BLaER1 treated with 17β-estradiol and CSF1 and Interleukin-3, amounts not matched to agents 10 nM and 100 nM (cell line): ENCODE results near the gene DKKL1.

Experiments used
- H3K27ac ChIP-seq, 11 experiments: shearing (Covaris generic); formaldehyde crosslinking; 2 replicates each; pipeline ENCODE4 v1.8.1; 2022
- H3K27me3 ChIP-seq, 11 experiments: shearing (Covaris generic); formaldehyde crosslinking; 2 replicates each; pipeline ENCODE4 v1.8.1; 2022
- H3K36me3 ChIP-seq, 11 experiments: shearing (Covaris generic); formaldehyde crosslinking; 2 replicates each; pipeline ENCODE4 v1.8.1; 2022
- H3K4me1 ChIP-seq, 10 experiments: shearing (Covaris generic); formaldehyde crosslinking; 2 replicates each; pipeline ENCODE4 v1.8.1; 2022
- H3K4me2 ChIP-seq, 11 experiments: shearing (Covaris generic); formaldehyde crosslinking; 2 replicates each; pipeline ENCODE4 v1.8.1; 2022
- H3K4me3 ChIP-seq, 10 experiments: shearing (Covaris generic); formaldehyde crosslinking; 2 replicates each; pipeline ENCODE4 v1.8.1; 2022
- H3K9ac ChIP-seq, 11 experiments: shearing (Covaris generic); formaldehyde crosslinking; 2 replicates each; pipeline ENCODE4 v1.8.1; 2022
- H3K9me3 ChIP-seq, 11 experiments: shearing (Covaris generic); formaldehyde crosslinking; replicated peaks in 1 of 11; 2 replicates each; pipeline ENCODE4 v1.8.1; 2022
- H4K20me1 ChIP-seq, 11 experiments: shearing (Covaris generic); formaldehyde crosslinking; 2 replicates each; pipeline ENCODE4 v1.8.1; 2022
- Cebpa-rat ChIP-seq, 11 experiments: shearing (Covaris generic); IDR thresholded peaks; 2 replicates each; pipeline ENCODE4 v1.8.1; 2022

DKKL1 gene

GRCh38 chr19:49390929-49391359, 27.3 kb downstream of the DKKL1 start:
- H3K36me3 ChIP-seq: no peaks in the 10 kb centered on the region
- H3K9me3 ChIP-seq: no peaks in the 10 kb centered on the region
- H3K27me3 ChIP-seq: peaks cover 0 to 19% (median 7%) of the 10 kb centered on the region in 11 experiments; a peak in 9 of 22 replicates
- peak overlapping the region in 7 of 11 experiments; percentile 19 to 49 (median 35); a peak in 11 of 22 replicates for H3K4me2 ChIP-seq
- H3K4me1 ChIP-seq: peaks cover 11 to 70% (median 41%) of the 10 kb centered on the region in 10 experiments
- 0 out of 22 replicates have a peak overlapping the region, but pooled peaks of 1 of the 11 experiments have one; percentile 7 for H3K9ac ChIP-seq
- H4K20me1 ChIP-seq: peaks cover 0 to 9% (median 0%) of the 10 kb centered on the region in 11 experiments; a peak in 1 of 22 replicates
- H3K4me3 ChIP-seq: no peak overlapping the region
- H3K27ac ChIP-seq: no peak overlapping the region
- TF ChIP-seq Cebpa-rat (IDR thresholded peaks at IDR 0.05): no peak

- H3K27me3 ChIP-seq: peaks cover 0 to 19% (median 7%) of the 10 kb centered on the region in 11 experiments; a peak in 9 of 22 replicates
- H4K20me1 ChIP-seq: peaks cover 0 to 9% (median 0%) of the 10 kb centered on the region in 11 experiments; a peak in 1 of 22 replicates
- H3K4me3 ChIP-seq: no peak overlapping the region
- no peak for TF ChIP-seq Cebpa-rat (IDR thresholded peaks at IDR 0.05)
- H3K4me1 ChIP-seq: peaks cover 11 to 71% (median 44%) of the 10 kb centered on the region in 10 experiments
- no peak overlapping the region for H3K9ac ChIP-seq
- H3K4me2 ChIP-seq: peak overlapping the region in 10 of 11 experiments; percentile 6 to 52 (median 32); a peak in 15 of 22 replicates
- no peaks in the 10 kb centered on the region for H3K9me3 ChIP-seq
- no peaks in the 10 kb centered on the region for H3K36me3 ChIP-seq
- H3K27ac ChIP-seq: no peak overlapping the region
These were observed 28.1 kb downstream of the DKKL1 start for GRCh38 chr19:49391581-49392399.

- no peak for TF ChIP-seq Cebpa-rat (IDR thresholded peaks at IDR 0.05)
- Histone ChIP-seq H3K4me1 (peaks cover 0 to 75% (median 46%) of the 10 kb centered on the region in 10 experiments; a peak in 17 of 20 replicates), H3K4me3 (no peak overlapping the region), H3K36me3 (no peaks in the 10 kb centered on the region), H3K9me3 (no peaks in the 10 kb centered on the region), H4K20me1 (peaks cover 0 to 9% (median 0%) of the 10 kb centered on the region in 11 experiments; a peak in 1 of 22 replicates), H3K4me2 (peak overlapping the region in 6 of 11 experiments; percentile 6 to 43 (median 15); a peak in 6 of 22 replicates), H3K27ac (no peak overlapping the region), H3K9ac (no peak overlapping the region), H3K27me3 (peaks cover 0 to 19% (median 8%) of the 10 kb centered on the region in 11 experiments; a peak in 10 of 22 replicates)
These were observed 30.2 kb downstream of the DKKL1 start for GRCh38 chr19:49393881-49394280.

- no peaks in the 10 kb centered on the region for H3K9me3 ChIP-seq
- H3K36me3 ChIP-seq: no peaks in the 10 kb centered on the region
- H3K27me3 ChIP-seq: peaks cover 0 to 12% (median 4%) of the 10 kb centered on the region in 11 experiments; a peak in 9 of 22 replicates
These were observed 32.1 kb downstream of the DKKL1 start for GRCh38 chr19:49395581-49396407.

GRCh38 chr19:49396738-49397505, 33.2 kb downstream of the DKKL1 start:
- peak overlapping the region in 9 of 11 experiments; percentile 39 to 70 (median 49); a peak in 15 of 22 replicates for H3K4me2 ChIP-seq
- no peaks in the 10 kb centered on the region for H3K36me3 ChIP-seq
- no peak for TF ChIP-seq Cebpa-rat (IDR thresholded peaks at IDR 0.05)
- H3K9me3 ChIP-seq: no peaks in the 10 kb centered on the region
- no peaks in the 10 kb centered on the region for H4K20me1 ChIP-seq
- H3K9ac ChIP-seq: no peak overlapping the region
- H3K4me1 ChIP-seq: peaks cover 0 to 68% (median 44%) of the 10 kb centered on the region in 10 experiments; a peak in 16 of 20 replicates
- H3K4me3 ChIP-seq: no peak overlapping the region
- peaks cover 0 to 12% (median 4%) of the 10 kb centered on the region in 11 experiments; a peak in 8 of 22 replicates for H3K27me3 ChIP-seq
- no peak overlapping the region for H3K27ac ChIP-seq

More at GRCh38 chr19:49395581-49396407, 32.1 kb downstream of the DKKL1 start:
- 0 out of 22 replicates have a peak, but pooled peaks of 1 of the 11 experiments have one; percentile 10 for TF ChIP-seq Cebpa-rat (IDR thresholded peaks at IDR 0.05)
- Histone ChIP-seq H3K9ac (no peak overlapping the region), H3K4me1 (peaks cover 0 to 72% (median 50%) of the 10 kb centered on the region in 10 experiments; a peak in 16 of 20 replicates), H3K4me2 (peak overlapping the region in 8 of 11 experiments; percentile 3 to 61 (median 15); a peak in 5 of 22 replicates), H3K27ac (no peak overlapping the region), H3K4me3 (no peak overlapping the region), H4K20me1 (0 out of 22 replicates have a peak, but pooled peaks cover 0 to under 1% (median 0%) of the 10 kb centered on the region in 11 experiments)

- Histone ChIP-seq H4K20me1 (no peaks in the 10 kb centered on the region), H3K27ac (no peak overlapping the region), H3K4me1 (peaks cover 7 to 70% (median 51%) of the 10 kb centered on the region in 10 experiments; a peak in 19 of 20 replicates), H3K4me3 (no peak overlapping the region), H3K27me3 (peaks cover 0 to 4% (median 0%) of the 10 kb centered on the region in 11 experiments; a peak in 4 of 22 replicates), H3K4me2 (peak overlapping the region in 9 of 11 experiments; percentile 29 to 70 (median 49); a peak in 18 of 22 replicates), H3K9me3 (no peaks in the 10 kb centered on the region), H3K9ac (peak overlapping the region in 5 of 11 experiments; percentile 2 to 57 (median 24); a peak in 2 of 22 replicates), H3K36me3 (no peaks in the 10 kb centered on the region)
- TF ChIP-seq Cebpa-rat (IDR thresholded peaks at IDR 0.05): no peak
These were observed 34.4 kb downstream of the DKKL1 start for GRCh38 chr19:49398001-49398615.

- Histone ChIP-seq H3K4me1 (peaks cover 15 to 70% (median 57%) of the 10 kb centered on the region in 10 experiments), H3K9ac (peak overlapping the region in 4 of 11 experiments; percentile 2 to 24 (median 6); a peak in 3 of 22 replicates)
These were observed 35.3 kb downstream of the DKKL1 start for GRCh38 chr19:49398931-49399330.

More at GRCh38 chr19:49398931-49399330, 35.3 kb downstream of the DKKL1 start:
- H3K36me3 ChIP-seq: no peaks in the 10 kb centered on the region
- H3K4me2 ChIP-seq: peak overlapping the region in 9 of 11 experiments; percentile 29 to 70 (median 49); a peak in 18 of 22 replicates
- H3K27me3 ChIP-seq: peaks cover 0 to 4% (median 0%) of the 10 kb centered on the region in 11 experiments; a peak in 3 of 22 replicates
- H3K4me3 ChIP-seq: no peak overlapping the region
- no peak for TF ChIP-seq Cebpa-rat (IDR thresholded peaks at IDR 0.05)
- H3K27ac ChIP-seq: no peak overlapping the region; a peak in 2 of 22 replicates
- H4K20me1 ChIP-seq: no peaks in the 10 kb centered on the region
- no peaks in the 10 kb centered on the region for H3K9me3 ChIP-seq
